WERI-Rb-1 (cell line): ENCODE measurements around the gene DVL2.
A peak's percentile ranks its signal among the peaks of the same experiment; 100 is the strongest.

Experiments
- DNase-seq: peaks from one replicate; pipeline ENCODE4 v3.0.0-alpha.2; 2020
- H3K27ac ChIP-seq: fragments of 250-450 bp; sonication (Bioruptor Pico); 2 replicates; pipeline ENCODE4 v1.5.1; 2020; ENCODE audit warnings: mild to moderate bottlenecking, moderate library complexity
- H3K27me3 ChIP-seq: fragments of 250-450 bp; sonication (Bioruptor Pico); 2 replicates; pipeline ENCODE4 v1.5.1; 2021; ENCODE audit warnings: mild to moderate bottlenecking, low read depth, moderate library complexity; ENCODE audit not compliant: insufficient read depth, severe bottlenecking
- H3K36me3 ChIP-seq: fragments of 250-450 bp; sonication (Bioruptor Pico); 2 replicates; pipeline ENCODE4 v1.5.1; 2020; ENCODE audit warnings: mild to moderate bottlenecking, moderate library complexity
- H3K4me3 ChIP-seq: 2 replicates; pipeline ENCODE4 v1.5.1; 2011; ENCODE audit warnings: low read depth, mild to moderate bottlenecking, control low read depth, low read length
- H3K9me3 ChIP-seq: fragments of 250-450 bp; sonication (Bioruptor Pico); 2 replicates; pipeline ENCODE4 v1.5.1; 2021; ENCODE audit warnings: mild to moderate bottlenecking, moderate library complexity; ENCODE audit not compliant: severe bottlenecking
- TF ChIP-seq, protein P1 (sequence below): IDR thresholded peaks from 2 replicates; pipeline ENCODE4 v1.5.1; 2011; ENCODE audit warnings: low read depth, mild to moderate bottlenecking, control low read depth, inconsistent platforms, low read length

The DVL2 gene

GRCh38 chr17:7234083-7234951 is at the start of gene DVL2:
DVL2 (minus strand) TSS chr17:7234517; CDS start chr17:7234262, 255 bp downstream.
- H3K4me3 ChIP-seq, result peak within 1 kb of the TSS; percentile 92
- H3K27me3 ChIP-seq, result no peaks in the 10 kb centered on the region
- TF ChIP-seq, protein P1, sequence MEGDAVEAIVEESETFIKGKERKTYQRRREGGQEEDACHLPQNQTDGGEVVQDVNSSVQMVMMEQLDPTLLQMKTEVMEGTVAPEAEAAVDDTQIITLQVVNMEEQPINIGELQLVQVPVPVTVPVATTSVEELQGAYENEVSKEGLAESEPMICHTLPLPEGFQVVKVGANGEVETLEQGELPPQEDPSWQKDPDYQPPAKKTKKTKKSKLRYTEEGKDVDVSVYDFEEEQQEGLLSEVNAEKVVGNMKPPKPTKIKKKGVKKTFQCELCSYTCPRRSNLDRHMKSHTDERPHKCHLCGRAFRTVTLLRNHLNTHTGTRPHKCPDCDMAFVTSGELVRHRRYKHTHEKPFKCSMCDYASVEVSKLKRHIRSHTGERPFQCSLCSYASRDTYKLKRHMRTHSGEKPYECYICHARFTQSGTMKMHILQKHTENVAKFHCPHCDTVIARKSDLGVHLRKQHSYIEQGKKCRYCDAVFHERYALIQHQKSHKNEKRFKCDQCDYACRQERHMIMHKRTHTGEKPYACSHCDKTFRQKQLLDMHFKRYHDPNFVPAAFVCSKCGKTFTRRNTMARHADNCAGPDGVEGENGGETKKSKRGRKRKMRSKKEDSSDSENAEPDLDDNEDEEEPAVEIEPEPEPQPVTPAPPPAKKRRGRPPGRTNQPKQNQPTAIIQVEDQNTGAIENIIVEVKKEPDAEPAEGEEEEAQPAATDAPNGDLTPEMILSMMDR, result no peak
- H3K27ac ChIP-seq, result peak within 1 kb of the TSS; percentile 96
- peak; percentile 97 for DNase-seq
- peaks cover 63% of the 10 kb centered on the region for H3K36me3 ChIP-seq
- H3K9me3 ChIP-seq, result no peaks in the 10 kb centered on the region

- H3K27me3 ChIP-seq, result no peaks in the 10 kb centered on the region
- DNase-seq, result no peak
- no peaks in the 10 kb centered on the region for H3K9me3 ChIP-seq
- no peak overlapping the region for H3K4me3 ChIP-seq
- TF ChIP-seq, protein P1, result no peak
- H3K36me3 ChIP-seq, result no peaks in the 10 kb centered on the region
- no peak overlapping the region for H3K27ac ChIP-seq
Observed at GRCh38 chr17:7283471-7284216, 49.3 kb upstream of the DVL2 start.

DNA sequence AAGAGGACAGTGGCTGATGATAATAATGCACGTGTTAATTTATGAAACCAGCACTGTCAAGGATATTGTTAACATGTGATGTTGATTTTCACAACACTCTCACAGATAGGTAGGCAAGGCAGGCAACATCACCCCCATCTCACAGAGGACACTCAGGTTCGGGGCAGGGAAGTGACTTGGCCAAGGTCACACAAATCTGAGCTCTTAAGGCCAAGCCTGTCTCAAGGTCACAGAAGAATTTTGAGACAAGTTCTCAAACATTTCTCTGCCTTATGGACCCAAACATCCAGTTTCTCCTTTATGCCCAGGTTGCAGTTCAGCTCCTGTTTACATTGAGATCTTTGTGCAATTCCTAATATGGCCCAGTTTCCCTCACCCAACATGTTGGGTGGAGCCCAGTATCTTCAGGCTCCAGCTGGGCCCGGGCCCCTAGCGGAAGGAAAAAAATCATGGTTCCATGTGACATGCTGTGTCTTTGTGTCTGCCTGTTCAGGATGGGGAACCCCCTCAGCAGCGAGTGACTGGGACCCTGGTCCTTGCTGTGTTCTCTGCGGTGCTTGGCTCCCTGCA is 48.5 kb upstream of the DVL2 start:
- H3K27ac ChIP-seq, result no peak overlapping the region
- H3K9me3 ChIP-seq, result no peaks in the 10 kb centered on the region
- H3K36me3 ChIP-seq, result no peaks in the 10 kb centered on the region
- H3K4me3 ChIP-seq, result peak overlapping the region; percentile 57
- TF ChIP-seq, protein P1, result no peak
- no peaks in the 10 kb centered on the region for H3K27me3 ChIP-seq
- no peak for DNase-seq

DNA sequence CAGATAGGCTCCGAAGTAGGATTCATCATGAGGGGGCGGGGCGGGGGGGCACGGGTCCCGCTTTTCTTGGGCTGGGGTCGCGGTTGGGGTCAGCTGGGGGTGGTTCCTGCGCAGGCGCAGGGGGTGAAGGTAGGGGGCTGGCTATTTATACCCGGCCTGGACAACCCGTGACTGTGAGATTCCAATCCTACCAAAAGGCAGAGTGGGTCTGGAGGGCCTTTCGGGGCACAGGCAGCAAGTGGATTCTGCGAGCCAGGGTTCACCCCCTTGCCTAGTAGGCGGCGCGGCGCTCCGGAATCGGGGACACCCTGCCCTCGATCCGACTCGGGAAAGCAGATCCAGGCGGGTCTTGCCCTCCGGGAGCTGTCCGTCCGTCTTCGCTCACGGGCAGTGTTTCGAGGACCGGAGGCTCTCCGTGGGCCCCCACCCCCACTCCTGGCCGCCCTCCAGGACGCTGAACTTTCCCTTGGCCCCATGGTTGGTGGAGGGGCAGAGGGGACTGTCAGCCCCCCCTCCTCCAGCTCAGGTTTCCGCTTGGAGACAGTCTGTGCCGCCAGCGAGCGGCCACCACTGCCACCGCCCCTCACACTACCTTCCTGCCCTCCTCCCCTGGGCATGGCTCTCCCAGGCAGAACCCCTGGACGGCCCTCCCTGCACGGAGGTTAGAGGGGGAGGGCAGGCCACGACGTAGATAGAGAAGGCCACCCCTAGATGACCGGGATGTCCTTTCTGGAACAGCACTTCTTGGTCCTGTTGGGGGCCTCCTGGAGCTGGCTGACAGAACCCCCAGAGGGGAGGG is 47.8 kb upstream of the DVL2 start:
- H3K27ac ChIP-seq, result no peak overlapping the region
- H3K9me3 ChIP-seq, result no peaks in the 10 kb centered on the region
- peak; percentile 32 for DNase-seq
- H3K36me3 ChIP-seq, result no peaks in the 10 kb centered on the region
- no peaks in the 10 kb centered on the region for H3K27me3 ChIP-seq
- H3K4me3 ChIP-seq, result peak overlapping the region; percentile 57
- TF ChIP-seq, protein P1, result no peak
